H1 (cell line): ENCODE data around the gene GPC2. TPM values are rescaled to one million over a fixed set of nuclear protein-coding genes. Genes with fewer than 3 reads are reported as not detected.

ENCODE experiments used
- CBX5 ChIP-seq: fragments of 300-800, 300-1000 bp; sonication (generic); IDR thresholded peaks from 2 replicates; pipeline ENCODE4 v1.7.1; 2016; ENCODE audit warnings: antibody characterized with exemption, low read length, low read depth
- CHD2 ChIP-seq: IDR thresholded peaks from 2 replicates; pipeline ENCODE4 v1.6.1; 2012; ENCODE audit warnings: low read length, improper control_type of control experiment
- NANOG ChIP-seq: IDR thresholded peaks from 2 replicates; pipeline ENCODE4 v1.6.1; 2011; ENCODE audit warnings: low read length, low read depth, mild to moderate bottlenecking, inconsistent platforms; ENCODE audit not compliant: insufficient read depth, poor library complexity, severe bottlenecking
- TEAD4 ChIP-seq: IDR thresholded peaks from 2 replicates; pipeline ENCODE4 v1.6.1; 2012; ENCODE audit warnings: low read depth, low read length, inconsistent platforms, mixed read lengths
- polyA plus RNA-seq, 7 experiments: library from polyadenylated mRNA; depleted of rRNA in 3 of 7; stranded (reverse) in 5 of 7; unstranded in 2 of 7; fragments of >200 nt in 5 of 7; fragments of 200-250 nt in 2 of 7; gene quantifications; 1 replicate in 5 of 7; 2 replicates in 1 of 7; 4 replicates in 1 of 7; pipeline versions ENCODE4 v1.2.1 to v1.2.3, GENCODE V29; 2011 to 2013; ENCODE audit warnings: missing spikeins in 2 of 7, mixed read lengths in 2 of 7
- total RNA-seq: library from RNA; stranded (reverse); fragmentation: NEBNext Ultra II Directional; extraction: Animal tissue kit (Norgen Biotek cat#: 25700); gene quantifications from 2 replicates; pipeline ENCODE4 v1.2.1, GENCODE V29; 2021

The GPC2 gene
- total and polyA plus RNA-seq, 2 of the 8 experiments (the other 6 are each of a cell fraction or from before 2014, with no cell fraction given), result 25.3 to 44.8 TPM

- TF ChIP-seq CHD2 (no peak), NANOG (no peak), TEAD4 (no peak), CBX5 (no peak)
Measured at GRCh38 chr7:100128637-100128963, 48.6 kb downstream of the GPC2 start (continued).
